Fibroblast of pulmonary artery (primary cell): ENCODE results near the gene KIF11.
A peak's percentile ranks its signal among the peaks of the same experiment; 100 is the strongest.

ENCODE experiments used
- DNase-seq: peaks from one replicate; pipeline ENCODE4 v3.0.0-alpha.2; 2010; ENCODE audit warnings: low read depth
- H3K4me3 ChIP-seq: replicated peaks from 2 replicates; pipeline ENCODE4 v1.5.1; 2011; ENCODE audit warnings: low read depth, mild to moderate bottlenecking, control low read depth, low read length, moderate library complexity
- TF ChIP-seq, protein P1 (sequence below): IDR thresholded peaks from 2 replicates; pipeline ENCODE4 v1.5.1; 2011; ENCODE audit warnings: mild to moderate bottlenecking, control low read depth, low read length, inconsistent platforms; ENCODE audit errors: missing control alignments

The KIF11 gene

DNA sequence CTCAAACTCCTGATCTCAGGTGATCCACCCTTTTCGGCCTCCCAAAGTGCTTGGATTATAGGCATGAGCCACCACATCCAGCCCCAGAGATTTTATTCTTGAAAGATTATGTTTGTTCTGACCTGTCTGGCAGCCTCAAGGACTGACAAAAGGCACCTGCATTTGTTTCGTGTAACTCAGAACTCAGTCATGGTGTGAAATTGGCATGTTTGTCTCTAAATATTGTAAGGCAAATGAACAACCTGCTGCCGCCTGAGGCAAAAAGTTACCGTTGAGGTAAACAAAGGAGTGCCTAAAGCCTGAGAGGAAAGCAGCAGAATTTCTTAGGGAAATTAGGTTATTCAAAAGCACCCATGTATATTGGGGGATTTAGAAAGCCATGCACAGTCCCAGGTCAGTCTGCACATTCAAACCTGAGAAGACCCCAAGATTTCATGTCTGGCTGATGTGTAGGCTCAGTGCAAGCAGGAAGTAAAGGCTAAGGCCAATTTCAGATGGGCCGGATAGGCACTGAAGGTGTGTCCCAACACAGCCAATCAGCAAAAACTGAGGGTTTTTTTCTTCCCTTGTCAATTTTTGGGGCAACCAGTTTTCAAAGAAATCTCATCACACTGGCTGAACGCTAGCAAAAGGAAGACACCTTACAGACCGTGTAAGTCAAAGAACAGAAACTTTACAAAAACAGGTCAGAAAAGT is 63.5 kb downstream of the KIF11 start:
- TF ChIP-seq, protein P1, sequence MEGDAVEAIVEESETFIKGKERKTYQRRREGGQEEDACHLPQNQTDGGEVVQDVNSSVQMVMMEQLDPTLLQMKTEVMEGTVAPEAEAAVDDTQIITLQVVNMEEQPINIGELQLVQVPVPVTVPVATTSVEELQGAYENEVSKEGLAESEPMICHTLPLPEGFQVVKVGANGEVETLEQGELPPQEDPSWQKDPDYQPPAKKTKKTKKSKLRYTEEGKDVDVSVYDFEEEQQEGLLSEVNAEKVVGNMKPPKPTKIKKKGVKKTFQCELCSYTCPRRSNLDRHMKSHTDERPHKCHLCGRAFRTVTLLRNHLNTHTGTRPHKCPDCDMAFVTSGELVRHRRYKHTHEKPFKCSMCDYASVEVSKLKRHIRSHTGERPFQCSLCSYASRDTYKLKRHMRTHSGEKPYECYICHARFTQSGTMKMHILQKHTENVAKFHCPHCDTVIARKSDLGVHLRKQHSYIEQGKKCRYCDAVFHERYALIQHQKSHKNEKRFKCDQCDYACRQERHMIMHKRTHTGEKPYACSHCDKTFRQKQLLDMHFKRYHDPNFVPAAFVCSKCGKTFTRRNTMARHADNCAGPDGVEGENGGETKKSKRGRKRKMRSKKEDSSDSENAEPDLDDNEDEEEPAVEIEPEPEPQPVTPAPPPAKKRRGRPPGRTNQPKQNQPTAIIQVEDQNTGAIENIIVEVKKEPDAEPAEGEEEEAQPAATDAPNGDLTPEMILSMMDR, result no peak
- H3K4me3 ChIP-seq, result no peak overlapping the region
- no peak for DNase-seq

DNA sequence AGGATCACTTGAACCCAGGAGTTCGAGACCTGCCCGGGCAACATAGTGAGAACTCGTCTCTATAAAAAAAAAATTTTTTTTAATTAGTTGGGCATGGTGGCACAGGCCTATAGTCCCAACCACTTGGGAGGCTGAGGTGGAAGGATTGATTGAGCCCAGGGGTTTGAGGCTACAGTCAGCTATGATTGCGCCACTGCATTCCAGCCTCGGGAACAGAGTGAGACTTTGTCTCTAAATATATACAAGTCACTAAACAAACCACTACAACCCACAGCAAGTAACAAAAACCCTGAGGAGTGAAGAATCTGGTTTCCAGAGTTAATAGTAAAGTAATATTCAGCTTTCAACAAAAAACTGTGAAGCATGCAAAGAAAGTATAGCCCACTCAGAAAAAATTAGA is 64.1 kb downstream of the KIF11 start:
- no peak overlapping the region for H3K4me3 ChIP-seq
- DNase-seq, result peak; percentile 27
- TF ChIP-seq, protein P1, result no peak

DNA sequence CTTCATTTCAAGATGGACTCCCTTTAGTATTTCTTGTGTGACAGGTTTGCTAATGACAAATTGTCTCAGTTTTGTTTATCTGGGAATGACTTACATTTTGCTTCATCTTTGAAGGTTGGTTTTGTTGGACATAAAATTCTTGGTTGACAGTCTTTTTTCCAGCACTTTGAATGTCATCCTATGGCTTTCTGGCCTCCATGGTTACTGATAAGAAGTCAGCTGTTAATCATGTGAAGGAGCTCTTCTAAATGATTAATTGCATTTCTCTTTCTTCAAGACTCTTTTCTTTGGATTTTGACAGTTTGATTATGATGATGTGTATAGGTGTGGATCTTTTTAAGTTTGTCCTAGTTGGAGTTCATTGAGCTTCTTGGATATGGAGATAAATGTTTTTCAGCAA is 69.9 kb downstream of the KIF11 start:
- TF ChIP-seq, protein P1, result no peak
- H3K4me3 ChIP-seq, result no peak overlapping the region
- DNase-seq, result peak; percentile 8

DNA sequence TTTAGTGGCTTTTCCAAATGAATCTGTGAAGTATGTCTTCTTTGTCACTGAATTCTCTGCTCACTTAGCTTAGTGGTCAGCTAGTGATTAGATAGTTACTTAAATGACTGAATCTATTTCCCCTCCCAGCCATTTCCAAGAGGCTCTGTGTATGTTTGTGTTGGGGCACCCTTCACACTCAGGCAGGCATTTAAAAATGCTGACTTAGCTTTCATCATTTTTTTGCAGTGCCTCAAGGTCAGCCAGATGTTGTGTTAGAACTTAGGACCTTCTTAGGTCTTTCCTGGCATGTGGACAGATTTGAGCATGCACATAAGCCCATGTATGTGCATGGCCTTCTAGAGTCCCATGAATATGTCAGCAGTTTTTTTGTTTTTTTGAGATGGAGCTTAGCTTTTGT is 71.4 kb downstream of the KIF11 start:
- TF ChIP-seq, protein P1, result no peak

DNA sequence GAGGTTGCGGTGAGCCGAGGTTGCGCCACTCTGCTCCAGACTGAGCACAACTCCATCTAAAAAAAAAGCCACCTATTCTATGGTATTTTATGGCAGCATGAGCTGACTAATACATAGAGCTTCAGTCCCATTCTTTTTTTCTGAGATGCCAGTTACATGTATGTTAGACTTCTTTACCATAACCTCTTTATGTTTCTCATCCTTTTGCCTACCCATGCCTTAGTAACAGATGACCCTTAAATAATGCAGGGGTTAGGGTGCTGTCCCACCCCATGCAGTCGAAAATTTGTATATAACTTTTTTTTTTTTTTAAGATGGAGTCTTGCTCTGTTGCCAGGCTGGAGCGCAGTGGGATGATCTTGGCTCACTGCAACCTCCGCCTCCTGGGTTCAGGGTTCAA is 74.1 kb downstream of the KIF11 start:
- H3K4me3 ChIP-seq, result no peak overlapping the region
- no peak for DNase-seq
- TF ChIP-seq, protein P1, result no peak

More for the DNA sequence above, 71.4 kb downstream of the KIF11 start:
- DNase-seq, result no peak
- H3K4me3 ChIP-seq, result no peak overlapping the region

DNA sequence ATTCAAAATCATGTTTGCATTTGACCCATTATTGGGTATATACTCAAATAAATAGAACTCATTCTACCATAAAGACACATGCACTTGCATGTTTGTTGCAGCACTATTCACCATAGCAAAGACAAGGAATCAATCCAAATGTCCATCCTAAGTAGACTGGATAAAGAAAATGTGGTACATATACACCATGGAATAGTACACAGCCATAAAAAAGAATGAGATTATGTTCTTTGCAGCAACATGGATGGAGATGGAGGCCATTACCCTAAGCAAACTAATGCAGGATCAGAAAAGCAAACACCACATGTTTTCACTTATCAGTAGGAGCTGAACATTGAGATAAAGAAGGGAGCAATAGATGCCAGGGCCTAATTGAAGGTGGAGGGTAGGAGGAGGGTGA is 84.8 kb downstream of the KIF11 start:
- no peak overlapping the region for H3K4me3 ChIP-seq
- TF ChIP-seq, protein P1, result no peak
- DNase-seq, result no peak

DNA sequence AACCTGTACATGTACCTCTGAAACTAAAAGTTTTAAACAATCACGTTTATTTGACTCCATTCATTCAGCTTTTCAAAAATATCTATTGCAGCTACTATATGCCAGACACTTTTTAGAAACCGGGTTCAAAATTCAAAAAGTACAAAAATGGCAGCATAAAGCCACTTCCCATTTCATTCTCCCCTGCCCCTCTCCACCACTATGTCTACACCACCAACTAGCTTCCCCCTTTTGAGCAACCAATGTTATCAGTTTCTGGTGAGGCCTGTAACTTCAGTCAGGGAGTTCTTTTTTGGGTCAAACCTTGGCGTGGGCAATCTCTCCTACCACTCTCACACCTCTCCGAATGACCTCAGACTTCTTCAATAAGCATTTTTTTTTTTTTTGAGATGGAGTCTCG is 85.3 kb downstream of the KIF11 start:
- H3K4me3 ChIP-seq, result no peak overlapping the region
- no peak for DNase-seq
- TF ChIP-seq, protein P1, result no peak
